Ramos (cell line): ENCODE results near the gene TMOD1.

Experiments
- in situ Hi-C: fragments of 300-500 bp; cut with MboI; formaldehyde crosslinking; loops from one replicate; pipeline ENCODE4 v1.14.3; 2022; ENCODE audit warnings: low sequenced_read_pairs; ENCODE audit not compliant: unreplicated experiment

TMOD1 gene

GRCh38 chr9:97627624-97628023, 126.2 kb downstream of the TMOD1 start:
- in situ Hi-C loops, result no loop called here

DNA sequence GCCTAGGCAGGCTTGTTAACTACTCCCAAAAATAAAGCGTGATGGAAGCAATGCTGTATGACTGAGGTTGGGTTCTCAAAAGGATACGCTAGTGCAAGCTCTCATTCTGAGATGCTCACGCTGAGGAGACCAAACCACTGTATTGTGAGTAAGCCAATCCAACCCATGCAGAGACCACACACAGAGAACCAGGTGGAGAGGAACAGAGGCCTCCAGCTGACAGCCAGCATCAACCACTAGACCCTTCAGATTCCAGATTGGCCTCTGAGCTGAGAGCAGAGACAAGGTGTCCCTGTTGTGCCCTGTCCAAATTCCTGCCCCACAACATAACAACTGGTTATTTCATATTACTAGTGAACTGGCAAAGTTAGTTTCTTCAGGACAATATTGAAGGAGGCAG, 127.2 kb downstream of the TMOD1 start:
- in situ Hi-C loops, result no loop called here

- in situ Hi-C loops, result no loop called here
These were observed 127.7 kb downstream of the TMOD1 start for GRCh38 chr9:97629156-97629555.

DNA sequence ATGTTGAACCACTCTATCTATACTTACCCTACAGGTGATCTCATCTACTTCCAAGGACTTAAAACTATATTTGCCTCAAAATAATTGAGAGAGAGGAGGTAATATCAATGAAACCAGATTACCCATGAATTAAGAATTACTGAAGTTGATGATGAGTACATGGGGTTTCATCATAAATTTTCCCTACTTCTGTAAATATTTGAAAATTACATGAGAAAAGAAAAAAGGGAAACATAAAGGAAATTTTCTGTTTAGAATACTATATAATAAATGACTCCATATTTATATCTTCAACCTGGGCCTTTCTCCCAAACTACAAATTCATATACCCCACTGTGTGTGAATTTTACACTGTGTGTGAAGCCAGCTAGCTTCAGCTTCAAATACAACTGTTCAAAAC, 129.1 kb downstream of the TMOD1 start:
- in situ Hi-C loops, result no loop called here

- in situ Hi-C loops, result no loop called here
These were observed 130.9 kb downstream of the TMOD1 start for GRCh38 chr9:97632248-97632984.

DNA sequence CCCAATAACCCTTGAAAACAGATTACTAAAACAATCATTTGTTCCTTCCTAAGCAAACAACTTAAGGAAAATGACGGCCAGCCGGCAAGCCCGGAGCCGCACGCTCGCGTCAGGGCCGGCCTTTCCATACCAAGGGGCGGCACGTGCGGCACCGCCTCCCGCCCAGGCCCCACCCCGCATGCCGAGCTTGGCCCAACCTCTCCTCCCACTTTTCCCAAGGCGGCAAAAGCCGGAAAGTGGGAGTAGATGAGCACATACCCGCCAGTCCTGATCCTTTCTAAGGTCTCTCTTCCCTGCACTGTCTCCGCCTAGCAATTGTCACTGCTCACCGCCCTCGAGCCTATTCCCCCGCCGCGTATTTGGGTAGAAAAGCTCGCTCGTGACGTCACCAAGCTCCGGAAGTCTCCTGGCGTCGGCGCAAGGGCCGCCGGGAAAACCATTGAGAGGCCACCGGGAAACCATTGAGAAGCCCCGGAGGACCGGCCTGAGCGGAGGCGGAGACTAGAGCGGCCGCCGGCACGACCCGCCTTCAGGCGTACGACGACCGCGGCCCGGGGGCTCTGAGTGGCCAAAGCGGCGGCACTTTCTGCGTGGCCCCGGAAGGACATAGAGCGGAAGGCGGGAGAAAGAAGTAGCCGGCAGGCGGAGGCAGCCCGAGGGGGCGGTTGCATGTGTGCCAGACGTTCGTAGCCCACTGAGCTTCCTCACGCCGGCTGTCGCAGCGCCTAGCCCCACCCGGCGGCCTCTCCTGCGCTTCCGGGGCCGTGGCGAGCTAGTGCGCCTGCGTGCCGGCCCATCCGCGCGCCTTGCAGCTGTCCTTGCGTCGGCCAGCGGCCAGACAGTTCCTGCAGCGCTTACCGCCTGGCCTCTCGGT, 131.8 kb downstream of the TMOD1 start, which contains the start of the genes NCBP1 and TSTD2:
Gene NCBP1 (plus strand): TSS at position 837 of the 874 bp plus-strand sequence. CDS start 61 bp downstream, outside the sequence.
Gene TSTD2 (minus strand): TSS at position 384 of the 874 bp plus-strand sequence. CDS start 5,806 bp downstream, outside the sequence.
- in situ Hi-C loops, result no loop called here

- in situ Hi-C loops, result no loop called here
These were observed 132.5 kb downstream of the TMOD1 start for GRCh38 chr9:97633859-97634490.

DNA sequence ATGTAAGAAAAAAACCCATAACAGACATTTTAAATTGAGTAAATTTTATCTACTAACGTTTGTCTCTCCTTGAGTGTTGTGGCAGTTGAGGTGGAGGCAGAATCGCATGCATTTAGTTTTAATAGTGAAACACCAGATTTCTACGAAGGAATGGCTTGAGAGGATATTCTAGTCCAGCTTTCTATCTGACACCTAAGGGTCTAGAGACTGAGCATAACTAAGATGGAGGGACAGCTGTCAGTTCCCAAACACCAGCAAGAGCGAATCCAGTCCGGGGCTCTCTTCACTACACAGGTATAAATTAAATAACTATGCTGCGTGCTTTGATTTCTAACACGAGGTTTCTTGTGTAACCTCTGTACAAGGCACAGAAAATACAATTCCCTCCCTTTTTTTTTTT, 133.6 kb downstream of the TMOD1 start:
- in situ Hi-C loops, result no loop called here

DNA sequence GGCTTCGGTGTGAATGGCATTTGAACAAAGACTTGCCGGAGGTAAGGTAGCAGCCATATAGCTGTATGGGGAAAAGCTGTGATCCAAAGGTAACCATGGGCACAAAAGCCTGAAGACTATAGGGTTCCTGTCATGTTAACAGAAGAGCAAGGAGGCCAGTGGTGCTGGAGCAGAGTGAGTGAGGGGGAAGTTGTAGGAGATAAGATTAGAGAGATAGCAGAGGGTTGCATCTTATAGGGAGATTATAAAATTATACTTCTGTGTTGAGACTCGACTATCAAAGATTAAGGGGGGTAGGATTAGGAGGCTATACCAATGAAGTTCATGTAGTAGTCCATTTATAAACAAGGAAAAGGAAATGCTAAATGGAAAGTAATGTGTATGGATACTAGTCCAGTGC, 135.4 kb downstream of the TMOD1 start:
- in situ Hi-C loops, result no loop called here

DNA sequence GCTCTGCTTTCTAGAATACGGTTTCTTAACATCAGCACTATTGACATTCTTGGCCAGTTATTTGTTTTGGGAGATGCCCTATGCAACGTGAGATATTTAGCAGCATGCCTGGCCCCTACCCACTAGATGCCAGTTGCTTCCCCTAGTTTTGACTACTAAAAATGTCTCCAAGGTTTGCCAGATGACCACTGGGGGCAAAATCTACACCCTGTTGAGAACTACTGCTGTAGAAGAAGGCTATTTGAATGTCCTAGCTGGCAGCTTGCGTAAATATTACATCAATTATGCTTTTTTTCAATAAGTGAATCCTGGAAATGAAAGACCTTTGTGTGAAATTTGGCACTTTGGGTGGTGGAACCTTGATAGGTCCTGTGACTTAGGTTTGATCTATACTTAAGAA, 137.2 kb downstream of the TMOD1 start:
- in situ Hi-C loops, result no loop called here

GRCh38 chr9:97640325-97640724, 138.9 kb downstream of the TMOD1 start:
- in situ Hi-C loops, result no loop called here

DNA sequence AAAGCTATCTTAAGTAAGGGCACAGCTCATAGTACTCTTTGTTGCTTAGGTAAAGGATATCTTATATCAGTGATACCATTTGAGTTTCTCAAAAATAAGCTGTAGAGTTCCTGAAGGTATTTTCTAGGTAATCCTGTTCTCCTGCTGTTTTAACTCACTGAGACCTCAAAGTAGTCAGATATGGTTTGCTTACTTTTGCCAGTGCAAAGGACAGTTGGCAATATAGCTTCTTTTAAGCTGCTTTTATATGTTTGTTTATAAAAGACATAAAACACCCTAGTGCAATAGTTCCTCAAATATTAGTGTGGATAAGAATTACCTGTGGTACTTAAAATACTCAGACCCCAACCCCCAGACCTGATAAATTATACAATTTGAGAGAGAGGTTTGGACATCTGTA, 144.3 kb downstream of the TMOD1 start:
- in situ Hi-C loops, result no loop called here

GRCh38 chr9:97647996-97648395, 146.5 kb downstream of the TMOD1 start:
- in situ Hi-C loops, result no loop called here
